Measurements from ENCODE around the gene ZNF335.
"Not testable (repeated sequence)": the region's sequence is repeated elsewhere in the genome, so short reads cannot be mapped to it uniquely, and the experiment has no call there.

ZNF335 gene

GRCh38 chr20:45911486-45912343 lies 60.3 kb downstream of the ZNF335 start, which contains the start of gene PLTP:
Gene PLTP (minus strand): TSS chr20:45912155. CDS start chr20:45911452, 703 bp downstream.
- peak in 1 of 3 experiments; percentile 15 for DNase-seq (ENCODE audit: low read depth in 3 of 3)

GRCh38 chr20:45910670-45911485 lies 61.1 kb downstream of the ZNF335 start:
- peak; percentile 85 to 97 (median 90) for DNase-seq (ENCODE audit: low read depth in 3 of 3)

GRCh38 chr20:45909817-45910669 lies 62.0 kb downstream of the ZNF335 start:
- no peak for DNase-seq (ENCODE audit: low read depth in 3 of 3)

GRCh38 chr20:45909336-45909808 lies 62.6 kb downstream of the ZNF335 start:
- DNase-seq (ENCODE audit: low read depth in 3 of 3), result no peak

- no peak for DNase-seq (ENCODE audit: low read depth in 3 of 3)
These were observed 63.9 kb downstream of the ZNF335 start for GRCh38 chr20:45908084-45908483.

- DNase-seq (ENCODE audit: low read depth in 3 of 3), result no peak
These were observed 64.6 kb downstream of the ZNF335 start for GRCh38 chr20:45907219-45907948.

GRCh38 chr20:45905505-45906079 lies 66.4 kb downstream of the ZNF335 start:
- no peak for DNase-seq (ENCODE audit: low read depth in 3 of 3)

- DNase-seq (ENCODE audit: low read depth in 3 of 3), result no peak
These were observed 67.2 kb downstream of the ZNF335 start for GRCh38 chr20:45904583-45905504.

GRCh38 chr20:45902199-45902701 lies 69.8 kb downstream of the ZNF335 start:
- no peak for DNase-seq (ENCODE audit: low read depth in 3 of 3)

- not testable (repeated sequence) for DNase-seq (ENCODE audit: low read depth in 3 of 3)
These were observed 70.7 kb downstream of the ZNF335 start for GRCh38 chr20:45901332-45901731.

GRCh38 chr20:45899046-45899835 lies 72.8 kb downstream of the ZNF335 start:
- no peak for DNase-seq (ENCODE audit: low read depth in 3 of 3)
